SK-N-SH (cell line): ENCODE measurements around the gene SLC2A1. TPM values are rescaled to one million over a fixed set of nuclear protein-coding genes. Genes with fewer than 3 reads are reported as not detected.

Experiments used
- CTCF ChIA-PET: fragments of 300-600, 350-600 bp; formaldehyde crosslinking; extraction: SDS; loops from one replicate; lab custom pipeline; 2021; lab: Yijun Ruan, JAX
- POLR2A ChIA-PET: fragments of 350-600 bp; sonication (Branson Sonifier 250); formaldehyde crosslinking; extraction: SDS; loops from one replicate; lab custom pipeline; 2020; ENCODE audit warnings: antibody characterized with exemption, inconsistent platforms; lab: Yijun Ruan, JAX
- DNase-seq: peaks from one replicate; pipeline ENCODE4 v3.0.0; 2012
- H2AFZ ChIP-seq: fragments of 200-600 bp; sonication (generic); 2 replicates; pipeline ENCODE4 v1.8.1; 2016; ENCODE audit warnings: antibody characterized with exemption, mild to moderate bottlenecking, low read depth
- H3F3A ChIP-seq: fragments of 200-600 bp; sonication (generic); replicated peaks from 2 replicates; pipeline ENCODE3; 2016; ENCODE audit warnings: antibody characterized with exemption, mild to moderate bottlenecking; ENCODE audit not compliant: insufficient read depth
- H3K27ac ChIP-seq, 2 experiments: fragments of 200-500 bp in 1 of 2; fragments of 200-600 bp in 1 of 2; sonication (Bioruptor generic) in 1 of 2; sonication (generic), shearing (Covaris generic) in 1 of 2; 2 replicates each; pipeline versions ENCODE4 v1.5.1 to v1.6.1; 2014 to 2016; ENCODE audit warnings: low read depth in 2 of 2, inconsistent platforms in 1 of 2, low read length in 1 of 2, mild to moderate bottlenecking in 1 of 2, mixed read lengths in 1 of 2
- H3K27me3 ChIP-seq: fragments of 200-600 bp; sonication (generic), shearing (Covaris generic); 2 replicates; pipeline ENCODE4 v1.6.1; 2016; ENCODE audit warnings: mixed run types; ENCODE audit not compliant: insufficient read depth
- H3K36me3 ChIP-seq, 2 experiments: fragments of 200-500 bp in 1 of 2; fragments of 200-600 bp in 1 of 2; sonication (Bioruptor generic) in 1 of 2; sonication (generic) in 1 of 2; replicated peaks in 1 of 2; 2 replicates each; pipeline versions ENCODE3 to v1.5.1; 2014 to 2016; ENCODE audit warnings: low read length in 1 of 2, mild to moderate bottlenecking in 1 of 2; ENCODE audit not compliant: insufficient read depth in 2 of 2, control insufficient read depth in 1 of 2
- H3K4me1 ChIP-seq, 2 experiments: fragments of 200-500 bp in 1 of 2; fragments of 200-600 bp in 1 of 2; sonication (Bioruptor generic) in 1 of 2; sonication (generic), shearing (Covaris generic) in 1 of 2; 2 replicates each; pipeline versions ENCODE4 v1.5.1 to v1.6.1; 2014 to 2016; ENCODE audit warnings: low read depth in 1 of 2, low read length in 1 of 2, mixed run types in 1 of 2; ENCODE audit not compliant: insufficient read depth in 2 of 2, control insufficient read depth in 1 of 2
- H3K4me2 ChIP-seq: fragments of 200-600 bp; sonication (generic), shearing (Covaris generic); 2 replicates; pipeline ENCODE4 v1.6.1; 2017; ENCODE audit warnings: mixed run types
- H3K4me3 ChIP-seq, 2 experiments: fragments of 200-500 bp in 1 of 2; fragments of 200-600 bp in 1 of 2; sonication (Bioruptor generic) in 1 of 2; sonication (generic), shearing (Covaris generic) in 1 of 2; 2 replicates each; pipeline versions ENCODE4 v1.5.1 to v1.8.1; 2014 to 2016; ENCODE audit warnings: low read depth in 2 of 2, inconsistent platforms in 1 of 2, low read length in 1 of 2, mild to moderate bottlenecking in 1 of 2, mixed read lengths in 1 of 2, moderate library complexity in 1 of 2
- H3K79me2 ChIP-seq: fragments of 200-600 bp; sonication (generic); 2 replicates; pipeline ENCODE4 v1.8.1; 2017; ENCODE audit warnings: mild to moderate bottlenecking; ENCODE audit not compliant: insufficient read depth
- H3K9ac ChIP-seq: fragments of 200-600 bp; sonication (generic); 2 replicates; pipeline ENCODE4 v1.6.1; 2017; ENCODE audit warnings: mixed run types
- H3K9me2 ChIP-seq: fragments of 200-600 bp; sonication (generic); 2 replicates; pipeline ENCODE4 v1.6.1; 2017; ENCODE audit warnings: mixed run types
- H3K9me3 ChIP-seq: fragments of 200-600 bp; sonication (generic); 2 replicates; pipeline ENCODE4 v1.6.1; 2017; ENCODE audit warnings: mixed run types, mild to moderate bottlenecking, moderate library complexity
- H4K20me1 ChIP-seq: fragments of 200-600 bp; sonication (generic); 2 replicates; pipeline ENCODE4 v1.6.1; 2017; ENCODE audit warnings: mild to moderate bottlenecking, mixed run types; ENCODE audit not compliant: insufficient read depth
- CTCF ChIP-seq: fragments of 200-600 bp; sonication (generic); IDR thresholded peaks from 2 replicates; pipeline ENCODE4 v1.6.1; 2017; ENCODE audit warnings: antibody characterized with exemption, mild to moderate bottlenecking, moderate library complexity
- EZH2phosphoT487 ChIP-seq: fragments of 200-600 bp; sonication (generic); IDR thresholded peaks from 2 replicates; pipeline ENCODE4 v1.6.1; 2017; ENCODE audit warnings: low read depth, mixed run types, mild to moderate bottlenecking, antibody characterized with exemption, moderate library complexity, borderline replicate concordance
- FOXJ3 ChIP-seq: sonication (generic); formaldehyde crosslinking; IDR thresholded peaks from 2 replicates; pipeline ENCODE4 v1.5.1; 2020; ENCODE audit warnings: mild to moderate bottlenecking, missing genetic modification reagents
- GABPA ChIP-seq: IDR thresholded peaks from 2 replicates; pipeline ENCODE4 v1.4.0; 2012; ENCODE audit warnings: low read depth, mild to moderate bottlenecking
- IRF3 ChIP-seq: fragments of 150-350 bp; IDR thresholded peaks from 2 replicates; pipeline ENCODE4 v1.6.1; 2016; ENCODE audit warnings: mild to moderate bottlenecking, low read depth, low read length
- MAX ChIP-seq: IDR thresholded peaks from 2 replicates; pipeline ENCODE4 v1.4.0; 2012; ENCODE audit warnings: low read depth
- MEF2A ChIP-seq: IDR thresholded peaks from 2 replicates; pipeline ENCODE4 v1.4.0; 2012; ENCODE audit warnings: low read depth, borderline replicate concordance
- NRF1 ChIP-seq: IDR thresholded peaks from 2 replicates; pipeline ENCODE4 v1.6.1; 2012; ENCODE audit warnings: low read depth, mild to moderate bottlenecking, low read length
- RFX5 ChIP-seq: IDR thresholded peaks from 2 replicates; pipeline ENCODE4 v1.6.1; 2012; ENCODE audit warnings: mild to moderate bottlenecking, improper control_type of control experiment, low read length
- RXRA ChIP-seq: IDR thresholded peaks from 2 replicates; pipeline ENCODE4 v1.4.0; 2012; ENCODE audit warnings: low read depth, mild to moderate bottlenecking, borderline replicate concordance
- SIN3A ChIP-seq: IDR thresholded peaks from 2 replicates; pipeline ENCODE4 v1.6.1; 2012; ENCODE audit warnings: low read depth, mild to moderate bottlenecking, low read length, moderate library complexity, borderline replicate concordance
- SMC3 ChIP-seq: IDR thresholded peaks from 2 replicates; pipeline ENCODE4 v1.6.1; 2012; ENCODE audit warnings: low read depth, low read length, improper control_type of control experiment
- TAF1 ChIP-seq: IDR thresholded peaks from 2 replicates; pipeline ENCODE4 v1.6.1; 2012; ENCODE audit warnings: low read depth, mild to moderate bottlenecking, low read length, moderate library complexity, borderline replicate concordance
- TCF12 ChIP-seq: IDR thresholded peaks from 2 replicates; pipeline ENCODE4 v1.4.0; 2012
- ZBTB33 ChIP-seq: IDR thresholded peaks from 2 replicates; pipeline ENCODE4 v1.4.0; 2012; ENCODE audit warnings: low read depth, borderline replicate concordance
- WGBS: methylation state at CpG from one replicate; pipeline ENCODE4 v1.1.6; 2017; ENCODE audit warnings: low lambda C conversion rate; 5-methylcytosine and 5-hydroxymethylcytosine counted together
- polyA plus RNA-seq, 3 experiments: library from polyadenylated mRNA; depleted of rRNA; stranded (reverse); fragments of >200 nt; gene quantifications; 2 replicates each; pipeline ENCODE4 v1.2.3, GENCODE V29; 2012

Gene SLC2A1
- polyA plus RNA-seq, 1 of the 3 experiments (the other 2 are of a cell fraction): 63.8 TPM

- TF ChIP-seq IRF3 (no peak), SMC3 (no peak), EZH2phosphoT487 (no peak)
These were observed 13.2 kb upstream of the SLC2A1 start (continued) for GRCh38 chr1:42971841-42972291.

DNA sequence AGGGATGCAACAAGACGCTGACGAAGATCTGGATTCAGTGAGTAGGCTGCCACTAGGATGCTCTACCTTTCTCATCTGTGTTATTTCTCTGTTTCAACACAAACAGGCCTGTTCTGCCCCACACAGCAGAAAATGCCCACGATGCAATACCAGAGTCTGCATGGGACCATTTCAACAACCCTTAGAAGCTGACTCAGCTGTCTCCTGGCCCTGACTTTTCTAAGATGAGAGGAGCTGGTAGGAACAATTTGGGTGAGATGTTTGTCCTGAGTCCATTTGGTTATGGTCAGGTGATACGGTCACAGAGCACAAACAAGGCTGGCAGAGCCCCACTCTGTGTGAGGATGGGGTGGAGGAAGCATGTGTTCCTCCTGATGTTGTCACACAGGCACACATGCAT lies 11.5 kb upstream of the SLC2A1 start:
- CTCF ChIA-PET: no interaction called here
- TF ChIP-seq RFX5: no peak
- TF ChIP-seq NRF1: no peak
- no peak for TF ChIP-seq SIN3A
- no peak for TF ChIP-seq TAF1
- no peak for TF ChIP-seq TCF12
- TF ChIP-seq CTCF: no peak
- H4K20me1 ChIP-seq: no peaks in the 10 kb centered on the region
- no peak for DNase-seq
- WGBS: 96% methylated on average over 4 of the region's 4 CpGs
- no peaks in the 10 kb centered on the region for H3K36me3 ChIP-seq
- no peak overlapping the region for H3K4me2 ChIP-seq
- no peak overlapping the region for H3K9ac ChIP-seq
- no peaks in the 10 kb centered on the region for H3K9me3 ChIP-seq
- H3F3A ChIP-seq: peaks cover 37% of the 10 kb centered on the region
- H3K79me2 ChIP-seq: no peaks in the 10 kb centered on the region
- H2AFZ ChIP-seq: no peak overlapping the region
- H3K27me3 ChIP-seq: no peaks in the 10 kb centered on the region
- H3K4me1 ChIP-seq: peaks cover 10 to 11% of the 10 kb centered on the region in 2 experiments; a peak in 3 of 4 replicates
- H3K4me3 ChIP-seq: no peak overlapping the region
- H3K9me2 ChIP-seq: no peaks in the 10 kb centered on the region
- H3K27ac ChIP-seq: no peak overlapping the region
- POLR2A ChIA-PET: no interaction called here

GRCh38 chr1:42968654-42969053 lies 10.0 kb upstream of the SLC2A1 start:
- no peaks in the 10 kb centered on the region for H3K9me2 ChIP-seq
- H4K20me1 ChIP-seq: no peaks in the 10 kb centered on the region
- no peaks in the 10 kb centered on the region for H3K9me3 ChIP-seq
- no peak overlapping the region for H2AFZ ChIP-seq
- peaks cover 2 to 11% of the 10 kb centered on the region in 2 experiments; a peak in 3 of 4 replicates for H3K4me1 ChIP-seq
- no peak overlapping the region for H3K4me2 ChIP-seq
- no peak overlapping the region for H3K9ac ChIP-seq
- 83% methylated on average over 3 of the region's 3 CpGs for WGBS
- TF ChIP-seq MAX (no peak), CTCF (no peak), GABPA (no peak), FOXJ3 (CRISPR knock-in tag) (no peak), ZBTB33 (no peak), RXRA (no peak), MEF2A (no peak)
- no peak for DNase-seq
- H3F3A ChIP-seq: peaks cover 37% of the 10 kb centered on the region
- no peaks in the 10 kb centered on the region for H3K79me2 ChIP-seq
- no peaks in the 10 kb centered on the region for H3K27me3 ChIP-seq
- H3K27ac ChIP-seq: no peak overlapping the region
- ChIA-PET CTCF (no interaction called here), POLR2A (no interaction called here)
- no peak overlapping the region for H3K4me3 ChIP-seq
- no peaks in the 10 kb centered on the region for H3K36me3 ChIP-seq
